HepG2 (cell line): ENCODE results near the gene IFI27. TPM values are rescaled to one million over a fixed set of nuclear protein-coding genes. Genes with fewer than 3 reads are reported as not detected.

Experiments
- BORCS8-MEF2B ChIP-seq: sonication (generic); formaldehyde crosslinking; IDR thresholded peaks from 2 replicates; pipeline ENCODE4 v1.8.0; 2022; ENCODE audit warnings: mild to moderate bottlenecking, missing genetic modification reagents
- GATAD2A ChIP-seq: IDR thresholded peaks from 2 replicates; pipeline ENCODE4 v1.6.1; 2016
- GFI1 ChIP-seq: sonication (generic); formaldehyde crosslinking; IDR thresholded peaks from 2 replicates; pipeline ENCODE4 v1.5.0; 2020; ENCODE audit warnings: missing genetic modification reagents, mild to moderate bottlenecking, borderline replicate concordance
- HNF1A ChIP-seq, 2 experiments: sonication (generic) in 1 of 2; formaldehyde crosslinking in 1 of 2; IDR thresholded peaks; 2 replicates each; pipeline versions ENCODE4 v1.4.0 to v1.6.1; 2016 to 2020; ENCODE audit warnings: borderline replicate concordance in 1 of 2, low read depth in 1 of 2, mild to moderate bottlenecking in 1 of 2, missing genetic modification reagents in 1 of 2
- IRF2 ChIP-seq: IDR thresholded peaks from 2 replicates; pipeline ENCODE4 v1.6.1; 2018; ENCODE audit warnings: missing genetic modification reagents, missing compliant biosample characterization
- KAT7 ChIP-seq: IDR thresholded peaks from 2 replicates; pipeline ENCODE4 v1.6.1; 2018; ENCODE audit warnings: borderline replicate concordance, missing compliant biosample characterization
- KDM5B ChIP-seq: sonication (generic); formaldehyde crosslinking; IDR thresholded peaks from 2 replicates; pipeline ENCODE4 v1.4.0; 2020; ENCODE audit warnings: missing genetic modification reagents, mild to moderate bottlenecking, borderline replicate concordance
- KDM6A ChIP-seq: IDR thresholded peaks from 2 replicates; pipeline ENCODE4 v1.6.1; 2016; ENCODE audit warnings: low read depth
- LBX2 ChIP-seq: sonication (generic); formaldehyde crosslinking; IDR thresholded peaks from 2 replicates; pipeline ENCODE4 v1.5.0; 2020; ENCODE audit warnings: missing genetic modification reagents, mild to moderate bottlenecking, borderline replicate concordance
- MAFK ChIP-seq, 2 experiments: IDR thresholded peaks in 1 of 2; conservative IDR thresholded peaks in 1 of 2; 2 replicates each; pipeline ENCODE4 v1.6.1; 2011; ENCODE audit warnings: improper control_type of control experiment in 2 of 2, low read length in 2 of 2
- NFYC ChIP-seq: IDR thresholded peaks from 2 replicates; pipeline ENCODE4 v1.6.1; 2016; ENCODE audit warnings: missing genetic modification reagents, missing compliant biosample characterization
- RAD21 ChIP-seq: fragments of 450-650 bp; formaldehyde crosslinking; IDR thresholded peaks from 2 replicates; pipeline ENCODE4 v1.5.0; 2020; ENCODE audit warnings: mild to moderate bottlenecking
- RXRB ChIP-seq: IDR thresholded peaks from 2 replicates; pipeline ENCODE4 v1.6.1; 2016; ENCODE audit warnings: borderline replicate concordance, missing genetic modification reagents, missing compliant biosample characterization
- SMAD1 ChIP-seq: sonication (generic); formaldehyde crosslinking; IDR thresholded peaks from 2 replicates; pipeline ENCODE4 v1.4.0; 2020; ENCODE audit warnings: missing genetic modification reagents, low read depth, mild to moderate bottlenecking, borderline replicate concordance
- SMAD9 ChIP-seq: sonication (generic); formaldehyde crosslinking; IDR thresholded peaks from 2 replicates; pipeline ENCODE4 v1.5.1; 2020; ENCODE audit warnings: mild to moderate bottlenecking, missing genetic modification reagents
- TFDP2 ChIP-seq: sonication (generic); formaldehyde crosslinking; IDR thresholded peaks from 2 replicates; pipeline ENCODE4 v1.4.0; 2020; ENCODE audit warnings: missing genetic modification reagents
- ZBTB34 ChIP-seq: sonication (generic); formaldehyde crosslinking; IDR thresholded peaks from 2 replicates; pipeline ENCODE4 v1.8.0; 2022; ENCODE audit warnings: mild to moderate bottlenecking, missing genetic modification reagents
- ZIK1 ChIP-seq: sonication (generic); formaldehyde crosslinking; IDR thresholded peaks from 2 replicates; pipeline ENCODE4 v1.5.0; 2020; ENCODE audit warnings: mild to moderate bottlenecking, low read depth, missing genetic modification reagents, borderline replicate concordance
- ZNF446 ChIP-seq: sonication (generic); formaldehyde crosslinking; IDR thresholded peaks from 2 replicates; pipeline ENCODE4 v1.5.0; 2020; ENCODE audit warnings: mild to moderate bottlenecking, missing genetic modification reagents
- ZNF644 ChIP-seq: IDR thresholded peaks from 2 replicates; pipeline ENCODE4 v1.6.1; 2016; ENCODE audit warnings: low read depth
- ZNF709 ChIP-seq: sonication (generic); formaldehyde crosslinking; IDR thresholded peaks from 2 replicates; pipeline ENCODE4 v1.5.0; 2020; ENCODE audit warnings: mild to moderate bottlenecking, missing genetic modification reagents
- ZNF878 ChIP-seq: sonication (generic); formaldehyde crosslinking; IDR thresholded peaks from 2 replicates; pipeline ENCODE4 v1.8.1; 2023; ENCODE audit warnings: mild to moderate bottlenecking, missing genetic modification reagents, moderate library complexity
- polyA plus RNA-seq, 8 experiments: library from polyadenylated mRNA; depleted of rRNA in 3 of 8; stranded (reverse) in 7 of 8; unstranded in 1 of 8; fragments of >200 nt; fragmentation: Illumina TruSeq in 4 of 8; extraction: Trizol in 4 of 8; gene quantifications; 2 replicates each; pipeline versions ENCODE4 v1.2.1 to v1.2.3, GENCODE V29; 2011 to 2016; ENCODE audit warnings: low read depth in 4 of 8, missing spikeins in 1 of 8, mixed read lengths in 1 of 8; ENCODE audit not compliant: insufficient read depth in 1 of 8
- total RNA-seq, 5 experiments: library from RNA; depleted of rRNA; stranded (reverse); fragments of >200 nt; fragmentation: Illumina TruSeq; extraction: Trizol; gene quantifications; 2 replicates each; pipeline ENCODE4 v1.2.3, GENCODE V29; 2016; ENCODE audit warnings: low read depth in 1 of 5

Gene IFI27
- total and polyA plus RNA-seq, 2 of the 13 experiments (the other 11 are each of a cell fraction or from before 2014, with no cell fraction given), result 1.2 to 1.7 TPM

- no peak for TF ChIP-seq ZBTB34 (CRISPR knock-in tag)
- no peak for TF ChIP-seq RAD21 (CRISPR knock-in tag)
- no peak for TF ChIP-seq MAFK (conservative IDR thresholded peaks at IDR 0.05 in 1 of 2, IDR thresholded peaks at IDR 0.05 in 1 of 2; ENCODE audit: low read length in 2 of 2)
- no peak for TF ChIP-seq GFI1
- TF ChIP-seq ZNF446 (CRISPR knock-in tag), result no peak
- 0 out of 2 replicates have a peak, but pooled peaks have one; percentile 14 for TF ChIP-seq GATAD2A (CRISPR knock-in tag)
- TF ChIP-seq ZIK1, result no peak
- peak; percentile 43; the same call in 1 of the 2 replicates for TF ChIP-seq RXRB
- TF ChIP-seq TFDP2 (CRISPR knock-in tag), result no peak
- no peak for TF ChIP-seq NFYC (CRISPR knock-in tag)
- no peak for TF ChIP-seq KAT7
- no peak for TF ChIP-seq KDM6A (CRISPR knock-in tag)
- peak; percentile 65 for TF ChIP-seq HNF1A (IDR thresholded peaks at IDR 0.05; ENCODE audit: low read depth)
- TF ChIP-seq HNF1A (CRISPR knock-in tag; IDR thresholded peaks at IDR 0.05; ENCODE audit: borderline replicate concordance), result no peak
- no peak for TF ChIP-seq IRF2 (CRISPR knock-in tag)
- TF ChIP-seq ZNF644 (CRISPR knock-in tag), result 0 out of 2 replicates have a peak, but pooled peaks have one; percentile 36
- no peak for TF ChIP-seq LBX2
- no peak for TF ChIP-seq ZNF709
- TF ChIP-seq SMAD1 (CRISPR knock-in tag), result no peak
- no peak for TF ChIP-seq BORCS8-MEF2B (CRISPR knock-in tag)
- no peak for TF ChIP-seq SMAD9
- no peak for TF ChIP-seq ZNF878 (CRISPR knock-in tag)
- TF ChIP-seq KDM5B (CRISPR knock-in tag), result no peak
Measured at GRCh38 chr14:94162466-94162865, 51.9 kb downstream of the IFI27 start (continued).
